Erythroblast (primary cell): Measurements from ENCODE around the gene FZD10.

Experiments
- DNase-seq, 2 experiments: peaks; one replicate each; lab custom pipeline; 2025; lab: John Stamatoyannopoulos, UW
- GATA1 ChIP-seq: IDR thresholded peaks from 2 replicates; pipeline ENCODE4 v1.6.1; 2011; ENCODE audit warnings: low read depth, mild to moderate bottlenecking, control low read depth, low read length, moderate library complexity
- POLR2A ChIP-seq: IDR thresholded peaks from 2 replicates; pipeline ENCODE4 v1.6.1; 2011; ENCODE audit warnings: mild to moderate bottlenecking, low read length

Gene FZD10

GRCh38 chr12:130162267-130162666, at the start of gene FZD10:
FZD10 (plus strand) TSS chr12:130162464; CDS start chr12:130162943, 479 bp downstream.
- no peak for TF ChIP-seq GATA1
- no peak for TF ChIP-seq POLR2A
- DNase-seq = no peak

GRCh38 chr12:130114952-130115351, 47.3 kb upstream of the FZD10 start:
- no peak for TF ChIP-seq POLR2A
- no peak for TF ChIP-seq GATA1
- DNase-seq = no peak

GRCh38 chr12:130115646-130116045, 46.6 kb upstream of the FZD10 start:
- DNase-seq = no peak
- TF ChIP-seq GATA1 = no peak
- TF ChIP-seq POLR2A = no peak

GRCh38 chr12:130116791-130117190, 45.5 kb upstream of the FZD10 start:
- TF ChIP-seq GATA1 (no peak), POLR2A (no peak)
- no peak for DNase-seq

GRCh38 chr12:130117233-130117632, 45.0 kb upstream of the FZD10 start:
- DNase-seq = no peak
- TF ChIP-seq POLR2A (no peak), GATA1 (no peak)

- no peak for DNase-seq
- no peak for TF ChIP-seq GATA1
- TF ChIP-seq POLR2A = no peak
Measured at GRCh38 chr12:130117701-130118100, 44.6 kb upstream of the FZD10 start.

GRCh38 chr12:130118181-130118580, 44.1 kb upstream of the FZD10 start:
- TF ChIP-seq GATA1 = no peak
- TF ChIP-seq POLR2A = no peak
- no peak for DNase-seq

- no peak for DNase-seq
- TF ChIP-seq GATA1 = no peak
- TF ChIP-seq POLR2A = no peak
Measured at GRCh38 chr12:130119241-130119861, 42.9 kb upstream of the FZD10 start.

- TF ChIP-seq GATA1 (no peak), POLR2A (no peak)
- DNase-seq = no peak
Measured at GRCh38 chr12:130120012-130120805, 42.1 kb upstream of the FZD10 start.

GRCh38 chr12:130121226-130122000, 40.9 kb upstream of the FZD10 start:
- no peak for TF ChIP-seq GATA1
- no peak for DNase-seq

- no peak for DNase-seq
- no peak for TF ChIP-seq POLR2A
- TF ChIP-seq GATA1 = no peak
Measured at GRCh38 chr12:130122356-130122755, 39.9 kb upstream of the FZD10 start.

- no peak for DNase-seq
- no peak for TF ChIP-seq GATA1
- TF ChIP-seq POLR2A = no peak
Measured at GRCh38 chr12:130124106-130124505, 38.2 kb upstream of the FZD10 start.

GRCh38 chr12:130124605-130125244, 37.5 kb upstream of the FZD10 start:
- TF ChIP-seq POLR2A (no peak), GATA1 (no peak)
- no peak for DNase-seq
